Activated naive CD8-positive, alpha-beta T cell treated with anti-CD3 and anti-CD28 coated beads, Interleukin-2, amount 10 ng/mL, durations not matched to agents 7 days and 5 days (primary cell): ENCODE results near the gene OPA1. TPM values are rescaled to one million over a fixed set of nuclear protein-coding genes. Genes with fewer than 3 reads are reported as not detected.
A peak's percentile ranks its signal among the peaks of the same experiment; 100 is the strongest.

Source experiments
- ATAC-seq: fragments of 150-1000 bp; cut with Tn5 transposase; one replicate; pipeline ENCODE4 v1.10.0; 2021; ENCODE audit warnings: low read depth, moderate library complexity
- POLR2A ChIA-PET: fragments of 350-600 bp; sonication (Branson Sonifier 250); formaldehyde crosslinking; loops from one replicate; lab custom pipeline; 2021; ENCODE audit warnings: antibody characterized with exemption; lab: Charles Lee
- DNase-seq: peaks from one replicate; pipeline ENCODE4 v3.0.0; 2021
- H3K27ac Mint-ChIP-seq: one replicate; pipeline ENCODE4 v1.8.0; 2022; ENCODE audit warnings: mild to moderate bottlenecking, mixed read lengths
- H3K27me3 Mint-ChIP-seq: one replicate; pipeline ENCODE4 v1.8.0; 2022; ENCODE audit warnings: mild to moderate bottlenecking, moderate library complexity, mixed read lengths
- H3K36me3 Mint-ChIP-seq: one replicate; pipeline ENCODE4 v1.8.0; 2021; ENCODE audit warnings: mild to moderate bottlenecking, mixed read lengths
- H3K4me1 Mint-ChIP-seq: one replicate; pipeline ENCODE4 v1.8.0; 2021; ENCODE audit warnings: mixed read lengths
- H3K4me3 Mint-ChIP-seq: one replicate; pipeline ENCODE4 v1.8.0; 2022; ENCODE audit warnings: mild to moderate bottlenecking, moderate library complexity, mixed read lengths
- H3K9me3 Mint-ChIP-seq: one replicate; pipeline ENCODE4 v1.8.0; 2021; ENCODE audit warnings: mixed read lengths
- total RNA-seq, 2 experiments: library from RNA; stranded (reverse); gene quantifications; one replicate each; pipeline ENCODE4 v1.2.3, GENCODE V29; 2021

OPA1 gene
- total RNA-seq, 2 experiments from 2014 or later: 55.4 to 57.9 TPM

DNA sequence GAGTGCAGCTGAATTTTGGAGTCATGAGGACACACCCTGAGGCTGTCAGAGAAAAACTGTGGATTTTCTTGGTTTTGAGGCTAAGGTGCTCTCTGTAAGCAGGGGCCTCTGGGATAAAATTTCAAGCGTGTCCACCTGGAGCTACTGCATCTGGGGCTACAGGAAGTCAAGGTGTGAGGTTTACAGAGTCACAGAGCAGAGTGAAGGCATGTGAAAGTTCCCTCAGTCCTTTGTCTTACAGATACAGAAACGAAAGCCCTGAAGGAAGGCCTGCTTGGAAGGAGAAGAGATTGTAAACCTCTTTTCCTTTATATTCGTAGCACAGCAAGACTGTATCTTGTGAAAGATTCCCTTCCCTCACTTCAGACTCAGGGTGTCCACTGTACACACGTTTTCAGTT lies 138.6 kb downstream of the OPA1 start:
- Mint-ChIP-seq H3K27ac (no peak overlapping the region), H3K4me3 (no peak overlapping the region), H3K4me1 (no peaks in the 10 kb centered on the region), H3K27me3 (no peaks in the 10 kb centered on the region), H3K36me3 (no peaks in the 10 kb centered on the region), H3K9me3 (no peaks in the 10 kb centered on the region)
- ATAC-seq: no peak
- no peak for DNase-seq
- POLR2A ChIA-PET: no interaction called here

DNA sequence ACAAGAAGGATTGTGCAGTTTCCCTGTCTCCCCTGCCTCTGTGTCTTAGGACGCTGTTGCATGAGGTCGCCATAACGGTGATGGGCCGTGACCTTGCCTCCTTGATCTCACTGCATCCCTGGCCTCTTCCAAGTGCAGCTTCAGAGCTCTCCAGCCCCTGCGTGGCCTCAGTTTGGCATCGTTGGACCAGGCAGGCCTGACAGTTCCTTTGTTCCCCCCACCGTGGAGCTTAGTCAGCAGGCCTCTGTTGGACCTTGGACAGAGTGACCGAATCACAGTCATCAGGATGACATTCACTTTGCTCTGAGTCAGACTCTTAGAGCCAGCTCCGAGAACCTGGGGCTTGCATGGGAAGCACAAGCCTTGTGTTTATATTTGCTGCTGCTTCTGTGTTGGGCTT lies 139.4 kb downstream of the OPA1 start:
- POLR2A ChIA-PET: no interaction called here
- H3K27me3 Mint-ChIP-seq: no peaks in the 10 kb centered on the region
- DNase-seq: no peak

DNA sequence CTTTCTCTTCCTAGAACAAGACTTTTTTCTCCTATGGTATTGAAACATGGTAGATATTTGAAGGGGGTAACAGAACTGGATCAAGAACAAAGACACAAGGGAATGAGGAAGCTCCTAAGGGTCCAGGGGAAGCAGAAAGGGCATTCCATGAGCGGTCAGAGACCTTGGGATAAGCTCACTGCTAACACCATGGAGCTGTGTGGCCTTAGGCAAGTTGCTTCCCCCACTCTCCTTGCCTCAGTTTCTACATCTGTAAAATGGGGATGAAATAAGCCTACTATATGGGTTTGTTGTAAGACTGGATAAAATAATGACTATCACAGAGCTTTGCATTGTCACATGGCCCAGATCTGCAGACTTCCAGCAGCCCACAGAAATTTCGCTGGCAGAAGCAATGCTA lies 139.8 kb downstream of the OPA1 start:
- H3K4me3 Mint-ChIP-seq: no peak overlapping the region
- H3K9me3 Mint-ChIP-seq: no peaks in the 10 kb centered on the region
- no peak overlapping the region for H3K27ac Mint-ChIP-seq
- H3K4me1 Mint-ChIP-seq: no peaks in the 10 kb centered on the region
- POLR2A ChIA-PET: no interaction called here
- ATAC-seq (no peak), DNase-seq (no peak)
- H3K27me3 Mint-ChIP-seq: no peaks in the 10 kb centered on the region
- no peaks in the 10 kb centered on the region for H3K36me3 Mint-ChIP-seq

More for the DNA sequence above, 139.4 kb downstream of the OPA1 start:
- no peaks in the 10 kb centered on the region for H3K9me3 Mint-ChIP-seq
- ATAC-seq: no peak
- H3K4me3 Mint-ChIP-seq: no peak overlapping the region
- no peaks in the 10 kb centered on the region for H3K36me3 Mint-ChIP-seq
- H3K4me1 Mint-ChIP-seq: no peaks in the 10 kb centered on the region
- H3K27ac Mint-ChIP-seq: no peak overlapping the region

- no peak overlapping the region for H3K4me3 Mint-ChIP-seq
- no peaks in the 10 kb centered on the region for H3K4me1 Mint-ChIP-seq
- H3K9me3 Mint-ChIP-seq: no peaks in the 10 kb centered on the region
- DNase-seq (no peak), ATAC-seq (no peak)
- no peak overlapping the region for H3K27ac Mint-ChIP-seq
- no peaks in the 10 kb centered on the region for H3K27me3 Mint-ChIP-seq
- H3K36me3 Mint-ChIP-seq: no peaks in the 10 kb centered on the region
- POLR2A ChIA-PET: no interaction called here
These were observed 141.8 kb downstream of the OPA1 start for GRCh38 chr3:193734737-193735366.

DNA sequence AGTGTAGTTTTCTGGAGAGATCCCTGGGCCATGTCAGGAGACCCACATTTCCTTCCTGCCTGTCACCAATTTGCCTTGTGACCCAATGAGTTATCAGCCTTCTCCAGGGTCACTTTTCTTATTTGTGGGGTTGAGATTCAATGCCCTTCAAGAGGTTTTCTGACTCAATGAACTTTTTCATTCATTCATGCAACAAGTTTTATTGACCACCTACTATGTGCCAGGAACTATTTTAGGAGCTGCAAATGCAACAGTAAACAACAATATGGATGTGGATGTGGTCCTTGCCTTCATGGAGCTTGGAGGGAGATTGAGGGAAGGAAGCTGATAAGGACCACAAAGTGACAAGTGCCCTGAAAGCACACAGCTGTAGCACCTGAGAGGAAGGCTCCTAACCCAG lies 142.8 kb downstream of the OPA1 start:
- DNase-seq (no peak), ATAC-seq (no peak)
- H3K4me1 Mint-ChIP-seq: no peaks in the 10 kb centered on the region
- H3K9me3 Mint-ChIP-seq: no peaks in the 10 kb centered on the region
- no peak overlapping the region for H3K27ac Mint-ChIP-seq
- POLR2A ChIA-PET: no interaction called here
- H3K4me3 Mint-ChIP-seq: no peak overlapping the region
- H3K27me3 Mint-ChIP-seq: peaks cover 2% of the 10 kb centered on the region
- H3K36me3 Mint-ChIP-seq: no peaks in the 10 kb centered on the region

DNA sequence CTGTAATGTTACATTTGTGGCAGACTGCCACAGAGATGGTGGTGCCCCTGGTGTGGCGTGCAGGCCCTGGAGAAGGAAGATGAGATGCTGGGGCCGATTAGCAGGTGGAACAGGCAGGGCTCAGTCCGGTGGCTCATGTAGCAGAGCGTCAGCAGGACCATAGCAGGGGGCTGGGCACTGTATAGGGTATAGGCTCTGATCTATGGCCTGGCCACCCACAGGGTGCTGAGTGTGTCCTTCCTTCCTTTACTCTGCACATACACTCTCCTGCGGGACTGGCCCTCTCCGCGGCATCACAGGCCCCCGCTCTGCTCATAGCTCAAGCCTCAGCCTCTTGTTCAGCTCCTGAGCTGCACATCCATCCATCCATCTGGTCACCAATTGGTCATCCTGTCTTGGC lies 143.6 kb downstream of the OPA1 start:
- no peak for ATAC-seq
- POLR2A ChIA-PET: no interaction called here

GRCh38 chr3:193737191-193737751 lies 144.3 kb downstream of the OPA1 start:
- H3K9me3 Mint-ChIP-seq: no peaks in the 10 kb centered on the region
- no peaks in the 10 kb centered on the region for H3K4me1 Mint-ChIP-seq
- H3K36me3 Mint-ChIP-seq: no peaks in the 10 kb centered on the region
- no peak for ATAC-seq
- peaks cover 2% of the 10 kb centered on the region for H3K27me3 Mint-ChIP-seq
- DNase-seq: no peak
- POLR2A ChIA-PET: no interaction called here
- H3K27ac Mint-ChIP-seq: no peak overlapping the region
- H3K4me3 Mint-ChIP-seq: no peak overlapping the region

More for the DNA sequence above, 143.6 kb downstream of the OPA1 start:
- Mint-ChIP-seq H3K27me3 (peaks cover 2% of the 10 kb centered on the region), H3K27ac (no peak overlapping the region), H3K4me1 (no peaks in the 10 kb centered on the region), H3K36me3 (no peaks in the 10 kb centered on the region), H3K9me3 (no peaks in the 10 kb centered on the region), H3K4me3 (no peak overlapping the region)
- DNase-seq: no peak

DNA sequence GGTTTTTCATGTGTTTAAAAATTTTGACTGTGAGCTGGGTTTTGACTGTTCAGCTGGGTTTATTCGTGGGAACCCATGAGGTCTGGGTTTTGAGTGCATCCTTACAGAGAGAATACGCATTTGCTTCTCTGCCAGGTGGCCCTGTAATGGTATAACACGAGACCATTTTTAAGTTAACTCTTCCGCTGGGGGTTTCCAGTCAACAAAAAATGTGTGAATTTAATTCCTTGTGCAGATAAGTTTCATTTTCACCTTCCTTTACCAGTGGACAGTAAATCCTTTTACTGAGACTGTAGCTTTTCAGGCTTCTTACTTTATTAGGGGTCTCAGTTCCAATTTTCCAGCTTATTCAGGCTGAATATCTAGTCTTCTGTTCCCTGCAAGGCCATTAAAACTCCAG lies 149.6 kb downstream of the OPA1 start:
- DNase-seq (no peak), ATAC-seq (no peak)
- no peak overlapping the region for H3K27ac Mint-ChIP-seq
- no peaks in the 10 kb centered on the region for H3K36me3 Mint-ChIP-seq
- H3K4me1 Mint-ChIP-seq: peaks cover 6% of the 10 kb centered on the region
- POLR2A ChIA-PET: no interaction called here
- H3K4me3 Mint-ChIP-seq: no peak overlapping the region
- no peaks in the 10 kb centered on the region for H3K9me3 Mint-ChIP-seq
- H3K27me3 Mint-ChIP-seq: peaks cover 4% of the 10 kb centered on the region

DNA sequence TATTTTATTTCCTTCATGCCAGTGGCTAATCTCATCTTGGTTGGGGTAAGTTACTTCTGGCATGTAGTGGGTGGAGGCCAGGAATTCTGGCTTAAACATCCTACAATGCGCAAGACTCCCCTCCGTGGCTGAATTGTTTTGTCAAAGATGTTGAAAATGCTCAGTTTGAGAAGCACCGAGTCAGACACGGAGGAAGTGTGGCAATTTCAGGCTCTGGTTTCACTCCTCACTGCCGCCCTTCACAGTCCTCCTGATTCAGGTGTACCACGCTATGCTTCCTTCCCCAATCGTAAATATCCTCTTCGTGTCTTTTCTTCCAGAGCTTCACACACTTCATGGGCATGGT lies 150.7 kb downstream of the OPA1 start:
- no peaks in the 10 kb centered on the region for H3K36me3 Mint-ChIP-seq
- POLR2A ChIA-PET: no interaction called here
- no peak overlapping the region for H3K27ac Mint-ChIP-seq
- peak overlapping the region; percentile 61 for H3K4me3 Mint-ChIP-seq
- no peaks in the 10 kb centered on the region for H3K9me3 Mint-ChIP-seq
- ATAC-seq (no peak), DNase-seq (no peak)
- peaks cover 8% of the 10 kb centered on the region for H3K27me3 Mint-ChIP-seq
- H3K4me1 Mint-ChIP-seq: peaks cover 6% of the 10 kb centered on the region

DNA sequence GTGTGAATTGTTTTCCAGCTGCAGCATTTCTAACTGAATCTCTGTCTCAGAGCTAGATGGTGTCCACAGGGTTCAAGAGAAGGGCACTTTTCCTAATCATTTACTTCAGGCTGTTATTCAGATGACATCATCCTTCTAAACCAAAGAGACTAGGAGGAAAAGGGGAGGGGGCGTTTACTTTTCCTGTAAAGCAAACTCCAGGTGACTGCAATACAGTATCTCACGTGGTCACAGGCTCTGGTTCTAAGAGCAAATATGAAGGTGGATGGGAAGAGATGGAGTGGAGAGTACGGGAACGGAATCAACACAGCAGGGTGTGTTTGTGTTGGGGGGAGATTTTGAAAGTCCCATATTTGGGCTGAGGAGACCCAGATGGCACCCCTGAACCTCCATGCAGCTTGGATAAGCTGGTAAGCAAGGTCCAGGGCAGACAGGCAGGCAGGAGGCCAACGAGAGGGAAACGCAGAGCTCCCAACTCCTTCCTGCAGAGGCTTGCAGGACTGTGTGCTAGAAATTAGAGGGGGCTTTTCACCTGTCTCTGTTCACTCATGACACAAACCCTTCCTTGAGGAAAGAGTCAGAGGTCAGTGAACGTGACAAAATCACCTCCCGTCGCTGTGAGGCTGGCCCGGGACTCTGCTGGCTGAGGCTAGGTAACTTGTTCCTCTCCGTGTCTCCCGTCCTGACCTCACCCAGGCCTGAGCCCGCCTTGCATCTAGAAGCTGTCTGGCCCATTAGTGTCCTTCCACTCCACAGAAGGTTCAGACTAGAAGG lies 151.2 kb downstream of the OPA1 start:
- no peaks in the 10 kb centered on the region for H3K36me3 Mint-ChIP-seq
- H3K27ac Mint-ChIP-seq: no peak overlapping the region
- DNase-seq (no peak), ATAC-seq (no peak)
- peaks cover 6% of the 10 kb centered on the region for H3K4me1 Mint-ChIP-seq
- peak overlapping the region; percentile 61 for H3K4me3 Mint-ChIP-seq
- POLR2A ChIA-PET: no interaction called here
- no peaks in the 10 kb centered on the region for H3K9me3 Mint-ChIP-seq
- H3K27me3 Mint-ChIP-seq: peaks cover 13% of the 10 kb centered on the region

- Mint-ChIP-seq H3K9me3 (no peaks in the 10 kb centered on the region), H3K36me3 (no peaks in the 10 kb centered on the region), H3K4me3 (no peak overlapping the region), H3K27me3 (peaks cover 14% of the 10 kb centered on the region), H3K4me1 (peaks cover 6% of the 10 kb centered on the region), H3K27ac (no peak overlapping the region)
- DNase-seq (no peak), ATAC-seq (no peak)
- POLR2A ChIA-PET: no interaction called here
These were observed 152.0 kb downstream of the OPA1 start for GRCh38 chr3:193744822-193745684.

GRCh38 chr3:193746832-193747231 lies 153.8 kb downstream of the OPA1 start:
- Mint-ChIP-seq H3K4me3 (no peak overlapping the region), H3K27ac (no peak overlapping the region), H3K27me3 (peaks cover 18% of the 10 kb centered on the region), H3K4me1 (peaks cover 6% of the 10 kb centered on the region), H3K36me3 (no peaks in the 10 kb centered on the region), H3K9me3 (no peaks in the 10 kb centered on the region)
- ATAC-seq (no peak), DNase-seq (no peak)
- POLR2A ChIA-PET: no interaction called here
